A673 (cell line): Measurements from ENCODE around the gene RTEL1. TPM values are rescaled to one million over a fixed set of nuclear protein-coding genes. Genes with fewer than 3 reads are reported as not detected.

Experiments used
- BruUV-seq: library from RNA; stranded (reverse); fragments of 400-500 nt; replicated peaks from 2 replicates; lab custom pipeline; 2021; lab: Mats Ljungman, UMichigan
- CTCF ChIA-PET: fragments of 300-600 bp; sonication (Branson Sonifier 250); formaldehyde crosslinking; loops from one replicate; lab custom pipeline; 2022; ENCODE audit warnings: antibody characterized with exemption; lab: Charles Lee
- POLR2A ChIA-PET: fragments of 300-600 bp; sonication (Branson Sonifier 250); formaldehyde crosslinking; loops from one replicate; lab custom pipeline; 2022; ENCODE audit warnings: antibody characterized with exemption; ENCODE audit not compliant: low non-redundant PET; lab: Charles Lee
- DNase-seq: peaks from one replicate; pipeline ENCODE4 v3.0.0-alpha.2; 2015; ENCODE audit warnings: low spot score
- H3K27ac ChIP-seq: fragments of 200-600 bp; sonication (generic); 2 replicates; pipeline ENCODE4 v1.5.1; 2016; ENCODE audit warnings: mixed run types, low read depth, mild to moderate bottlenecking, mixed read lengths, antibody characterized with exemption, low read length; ENCODE audit not compliant: poor library complexity, severe bottlenecking
- H3K27me3 ChIP-seq: fragments of 200-600 bp; sonication (generic); replicated peaks from 2 replicates; pipeline ENCODE4 v1.6.1; 2017; ENCODE audit warnings: mixed run types, low read depth, mild to moderate bottlenecking, mixed read lengths, antibody characterized with exemption, low read length; ENCODE audit not compliant: insufficient read depth, poor library complexity
- H3K36me3 ChIP-seq: fragments of 200-600 bp; sonication (generic); 2 replicates; pipeline ENCODE4 v1.6.1; 2016; ENCODE audit warnings: mixed run types, mild to moderate bottlenecking, mixed read lengths, antibody characterized with exemption, low read length; ENCODE audit not compliant: insufficient read depth, poor library complexity, severe bottlenecking
- H3K4me1 ChIP-seq: fragments of 200-600 bp; sonication (generic); 2 replicates; pipeline ENCODE4 v1.6.1; 2017; ENCODE audit warnings: mixed run types, mild to moderate bottlenecking, mixed read lengths, antibody characterized with exemption, low read length; ENCODE audit not compliant: insufficient read depth, poor library complexity, severe bottlenecking
- H3K4me3 ChIP-seq: fragments of 200-600 bp; sonication (generic); 2 replicates; pipeline ENCODE4 v1.5.1; 2016; ENCODE audit warnings: low read depth, mixed run types, mild to moderate bottlenecking, mixed read lengths, low read length; ENCODE audit not compliant: poor library complexity, severe bottlenecking
- H3K9me3 ChIP-seq: fragments of 200-600 bp; sonication (generic); 2 replicates; pipeline ENCODE4 v1.6.1; 2016; ENCODE audit warnings: mixed run types, low read depth, mild to moderate bottlenecking, mixed read lengths, antibody characterized with exemption, low read length; ENCODE audit not compliant: poor library complexity, severe bottlenecking
- EZH2 ChIP-seq: fragments of 200-600 bp; sonication (generic); IDR thresholded peaks from 2 replicates; pipeline ENCODE4 v1.6.1; 2017; ENCODE audit warnings: borderline replicate concordance, low read depth, mild to moderate bottlenecking, mixed read lengths, antibody characterized with exemption, low read length; ENCODE audit not compliant: poor library complexity, severe bottlenecking
- intact Hi-C: fragments of 100-400 bp; cut with micrococcal nuclease; formaldehyde crosslinking; loops from one replicate; pipeline ENCODE4 v1.10.0; 2022; ENCODE audit not compliant: unreplicated experiment
- total RNA-seq: library from RNA; stranded (reverse); gene quantifications from 2 replicates; pipeline ENCODE4 v1.2.3, GENCODE V29; 2021
- TF ChIP-seq, protein P1 (sequence below): fragments of 300-800, 200-600 bp; sonication (generic); conservative IDR thresholded peaks from 2 replicates; pipeline ENCODE4 v1.5.1; 2017; ENCODE audit warnings: low read depth, mild to moderate bottlenecking, antibody characterized with exemption, low read length, moderate library complexity, mixed read lengths

The RTEL1 gene
- total RNA-seq, 1 experiment from 2014 or later = 45.6 TPM

DNA sequence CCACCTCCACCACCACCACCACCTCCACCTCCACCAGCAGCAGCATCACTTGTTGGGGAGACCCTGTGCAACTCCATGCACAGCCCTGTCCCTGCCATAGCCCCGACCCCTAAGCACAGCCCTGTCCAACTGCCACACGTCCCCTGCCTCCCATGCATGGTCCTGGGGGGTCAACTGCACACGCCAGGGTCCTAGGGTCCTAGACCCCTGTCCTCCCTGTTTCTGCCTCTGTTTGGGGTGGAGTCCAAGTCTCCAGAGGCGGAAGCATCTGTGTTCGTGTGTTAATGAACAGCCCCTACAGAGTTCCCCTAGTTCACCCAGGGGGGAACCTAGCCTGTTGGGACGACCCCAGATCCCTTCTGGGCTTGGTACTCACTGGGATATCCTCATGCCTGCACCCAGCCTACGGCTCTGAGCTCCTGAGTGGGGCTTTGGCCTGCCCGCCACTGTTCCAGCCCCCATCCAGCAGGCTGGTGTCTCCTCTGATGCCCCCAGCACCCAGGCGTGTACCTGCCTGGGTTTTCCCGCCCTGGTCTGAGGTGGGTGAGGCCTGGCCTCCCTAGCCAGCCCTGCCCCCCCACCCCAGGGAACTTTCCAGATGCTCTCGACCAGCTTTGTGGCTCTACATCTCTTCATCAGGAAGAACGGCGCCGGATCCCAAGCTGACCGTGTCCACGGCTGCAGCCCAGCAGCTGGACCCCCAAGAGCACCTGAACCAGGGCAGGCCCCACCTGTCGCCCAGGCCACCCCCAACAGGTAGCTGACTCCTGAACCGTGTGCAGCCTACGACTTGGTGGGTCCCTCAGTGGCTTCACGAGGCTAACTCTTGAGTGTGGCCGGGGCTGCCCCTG, 35.8 kb downstream of the RTEL1 start:
- POLR2A ChIA-PET = no interaction called here
- Histone ChIP-seq H3K4me1 (peaks cover 7% of the 10 kb centered on the region), H3K27me3 (no peaks in the 10 kb centered on the region), H3K27ac (no peak overlapping the region), H3K4me3 (no peak overlapping the region), H3K9me3 (no peaks in the 10 kb centered on the region), H3K36me3 (peaks cover 10% of the 10 kb centered on the region)
- DNase-seq = no peak
- no TSS peak for BruUV-seq
- intact Hi-C loops = no loop called here
- CTCF ChIA-PET = no interaction called here
- TF ChIP-seq, protein P1, sequence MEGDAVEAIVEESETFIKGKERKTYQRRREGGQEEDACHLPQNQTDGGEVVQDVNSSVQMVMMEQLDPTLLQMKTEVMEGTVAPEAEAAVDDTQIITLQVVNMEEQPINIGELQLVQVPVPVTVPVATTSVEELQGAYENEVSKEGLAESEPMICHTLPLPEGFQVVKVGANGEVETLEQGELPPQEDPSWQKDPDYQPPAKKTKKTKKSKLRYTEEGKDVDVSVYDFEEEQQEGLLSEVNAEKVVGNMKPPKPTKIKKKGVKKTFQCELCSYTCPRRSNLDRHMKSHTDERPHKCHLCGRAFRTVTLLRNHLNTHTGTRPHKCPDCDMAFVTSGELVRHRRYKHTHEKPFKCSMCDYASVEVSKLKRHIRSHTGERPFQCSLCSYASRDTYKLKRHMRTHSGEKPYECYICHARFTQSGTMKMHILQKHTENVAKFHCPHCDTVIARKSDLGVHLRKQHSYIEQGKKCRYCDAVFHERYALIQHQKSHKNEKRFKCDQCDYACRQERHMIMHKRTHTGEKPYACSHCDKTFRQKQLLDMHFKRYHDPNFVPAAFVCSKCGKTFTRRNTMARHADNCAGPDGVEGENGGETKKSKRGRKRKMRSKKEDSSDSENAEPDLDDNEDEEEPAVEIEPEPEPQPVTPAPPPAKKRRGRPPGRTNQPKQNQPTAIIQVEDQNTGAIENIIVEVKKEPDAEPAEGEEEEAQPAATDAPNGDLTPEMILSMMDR = no peak

DNA sequence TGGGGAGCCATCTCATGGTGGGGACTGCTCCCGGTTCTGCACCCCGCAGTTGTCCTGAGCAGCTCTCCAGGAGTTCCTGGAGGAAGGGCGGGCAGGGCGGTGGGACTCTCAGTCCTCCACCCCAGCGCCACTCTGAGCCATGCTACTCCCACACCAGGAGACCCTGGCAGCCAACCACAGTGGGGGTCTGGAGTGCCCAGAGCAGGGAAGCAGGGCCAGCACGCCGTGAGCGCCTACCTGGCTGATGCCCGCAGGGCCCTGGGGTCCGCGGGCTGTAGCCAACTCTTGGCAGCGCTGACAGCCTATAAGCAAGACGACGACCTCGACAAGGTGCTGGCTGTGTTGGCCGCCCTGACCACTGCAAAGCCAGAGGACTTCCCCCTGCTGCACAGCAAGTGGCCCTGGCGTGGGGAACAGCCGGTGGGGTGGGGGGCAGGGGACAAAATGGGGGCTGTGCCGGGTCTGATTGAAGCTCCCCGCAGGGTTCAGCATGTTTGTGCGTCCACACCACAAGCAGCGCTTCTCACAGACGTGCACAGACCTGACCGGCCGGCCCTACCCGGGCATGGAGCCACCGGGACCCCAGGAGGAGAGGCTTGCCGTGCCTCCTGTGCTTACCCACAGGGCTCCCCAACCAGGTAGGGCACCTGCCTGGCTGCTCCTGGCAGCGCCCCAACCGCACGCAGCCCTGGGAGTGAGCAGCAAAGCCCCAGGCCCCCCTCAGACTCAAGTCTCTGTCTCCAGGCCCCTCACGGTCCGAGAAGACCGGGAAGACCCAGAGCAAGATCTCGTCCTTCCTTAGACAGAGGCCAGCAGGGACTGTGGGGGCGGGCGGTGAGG, 36.7 kb downstream of the RTEL1 start:
- no peaks in the 10 kb centered on the region for H3K9me3 ChIP-seq
- CTCF ChIA-PET = no interaction called here
- peaks cover 15% of the 10 kb centered on the region for H3K4me1 ChIP-seq
- no TSS peak for BruUV-seq
- peaks cover 10% of the 10 kb centered on the region for H3K36me3 ChIP-seq
- TF ChIP-seq, protein P1 = no peak
- TF ChIP-seq EZH2 = no peak
- H3K4me3 ChIP-seq = no peak overlapping the region
- DNase-seq = no peak
- intact Hi-C loops = no loop called here
- H3K27me3 ChIP-seq = no peaks in the 10 kb centered on the region
- H3K27ac ChIP-seq = no peak overlapping the region
- POLR2A ChIA-PET = no interaction called here

DNA sequence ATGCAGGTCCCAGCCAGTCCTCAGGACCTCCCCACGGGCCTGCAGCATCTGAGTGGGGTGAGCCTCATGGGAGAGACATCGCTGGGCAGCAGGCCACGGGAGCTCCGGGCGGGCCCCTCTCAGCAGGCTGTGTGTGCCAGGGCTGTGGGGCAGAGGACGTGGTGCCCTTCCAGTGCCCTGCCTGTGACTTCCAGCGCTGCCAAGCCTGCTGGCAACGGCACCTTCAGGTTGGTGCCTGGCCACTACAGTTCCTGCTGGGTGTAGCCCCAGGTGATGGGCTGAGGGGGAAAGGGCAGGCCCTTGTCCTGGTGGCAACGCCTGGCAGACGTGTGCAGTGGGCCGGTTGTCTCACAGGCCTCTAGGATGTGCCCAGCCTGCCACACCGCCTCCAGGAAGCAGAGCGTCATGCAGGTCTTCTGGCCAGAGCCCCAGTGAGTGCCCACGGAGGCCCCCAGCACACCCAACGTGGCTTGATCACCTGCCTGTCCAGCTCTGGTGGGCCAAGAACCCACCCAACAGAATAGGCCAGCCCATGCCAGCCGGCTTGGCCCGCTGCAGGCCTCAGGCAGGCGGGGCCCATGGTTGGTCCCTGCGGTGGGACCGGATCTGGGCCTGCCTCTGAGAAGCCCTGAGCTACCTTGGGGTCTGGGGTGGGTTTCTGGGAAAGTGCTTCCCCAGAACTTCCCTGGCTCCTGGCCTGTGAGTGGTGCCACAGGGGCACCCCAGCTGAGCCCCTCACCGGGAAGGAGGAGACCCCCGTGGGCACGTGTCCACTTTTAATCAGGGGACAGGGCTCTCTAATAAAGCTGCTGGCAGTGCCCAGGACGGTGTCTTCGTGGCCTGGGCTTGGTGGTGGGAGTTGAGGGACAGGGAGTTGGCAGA, 37.6 kb downstream of the RTEL1 start:
- H3K27ac ChIP-seq = no peak overlapping the region
- no TSS peak for BruUV-seq
- no peak overlapping the region for H3K4me3 ChIP-seq
- no peaks in the 10 kb centered on the region for H3K9me3 ChIP-seq
- CTCF ChIA-PET = no interaction called here
- TF ChIP-seq, protein P1 = no peak
- no peak for TF ChIP-seq EZH2
- POLR2A ChIA-PET = interaction anchor here (0.6 kb wide), 1 partner anchor 122 kb away, joined by 3 read pairs; the partner anchor contains the start of gene HELZ2
- no peaks in the 10 kb centered on the region for H3K27me3 ChIP-seq
- H3K4me1 ChIP-seq = peaks cover 16% of the 10 kb centered on the region
- peaks cover 10% of the 10 kb centered on the region for H3K36me3 ChIP-seq
- intact Hi-C loops = no loop called here
- DNase-seq = no peak
